GM12891 (cell line): ENCODE data around the gene BMPR2.

Experiments
- POLR2AphosphoS5 ChIP-seq: IDR thresholded peaks from 2 replicates; pipeline ENCODE4 v1.6.1; 2011; ENCODE audit warnings: low read depth, low read length, control low read depth
- TAF1 ChIP-seq: IDR thresholded peaks from 2 replicates; pipeline ENCODE4 v1.6.1; 2011; ENCODE audit warnings: low read depth, low read length, control low read depth

- no peak for TF ChIP-seq TAF1
- no peak for TF ChIP-seq POLR2AphosphoS5
Measured at GRCh38 chr2:202423139-202423538, 47.0 kb downstream of the BMPR2 start.
